GM18867 (cell line): Measurements from ENCODE around the gene ADGRD1.

Source experiments
- ATAC-seq: cut with Tn5 transposase; IDR thresholded peaks from one replicate; pipeline ENCODE4 v1.9.1; 2021; ENCODE audit warnings: mild to moderate bottlenecking, moderate library complexity; ENCODE audit not compliant: unreplicated experiment

Gene ADGRD1

GRCh38 chr12:131085816-131086591, 132.3 kb downstream of the ADGRD1 start:
- no peak for ATAC-seq

GRCh38 chr12:131087302-131087818, 133.7 kb downstream of the ADGRD1 start:
- ATAC-seq: no peak

GRCh38 chr12:131087991-131088700, 134.4 kb downstream of the ADGRD1 start:
- ATAC-seq: no peak

- no peak for ATAC-seq
These were observed 135.2 kb downstream of the ADGRD1 start for GRCh38 chr12:131088701-131089530.

GRCh38 chr12:131089531-131090273, 136.0 kb downstream of the ADGRD1 start:
- ATAC-seq: no peak

- no peak for ATAC-seq
These were observed 136.8 kb downstream of the ADGRD1 start for GRCh38 chr12:131090274-131091210.

GRCh38 chr12:131091413-131091975, 137.8 kb downstream of the ADGRD1 start:
- peak; percentile 32 for ATAC-seq

- ATAC-seq: no peak
These were observed 138.4 kb downstream of the ADGRD1 start for GRCh38 chr12:131091976-131092691.

GRCh38 chr12:131092901-131093603, 139.3 kb downstream of the ADGRD1 start:
- peak; percentile 57 for ATAC-seq

GRCh38 chr12:131093604-131093955, 139.9 kb downstream of the ADGRD1 start:
- ATAC-seq: no peak

- no peak for ATAC-seq
These were observed 140.5 kb downstream of the ADGRD1 start for GRCh38 chr12:131093971-131094830.

- no peak for ATAC-seq
These were observed 141.4 kb downstream of the ADGRD1 start for GRCh38 chr12:131094831-131095805.

- no peak for ATAC-seq
These were observed 142.3 kb downstream of the ADGRD1 start for GRCh38 chr12:131095826-131096680.

GRCh38 chr12:131096681-131097181, 143.0 kb downstream of the ADGRD1 start:
- no peak for ATAC-seq
